ENCODE data around the gene NTF4.

DNA sequence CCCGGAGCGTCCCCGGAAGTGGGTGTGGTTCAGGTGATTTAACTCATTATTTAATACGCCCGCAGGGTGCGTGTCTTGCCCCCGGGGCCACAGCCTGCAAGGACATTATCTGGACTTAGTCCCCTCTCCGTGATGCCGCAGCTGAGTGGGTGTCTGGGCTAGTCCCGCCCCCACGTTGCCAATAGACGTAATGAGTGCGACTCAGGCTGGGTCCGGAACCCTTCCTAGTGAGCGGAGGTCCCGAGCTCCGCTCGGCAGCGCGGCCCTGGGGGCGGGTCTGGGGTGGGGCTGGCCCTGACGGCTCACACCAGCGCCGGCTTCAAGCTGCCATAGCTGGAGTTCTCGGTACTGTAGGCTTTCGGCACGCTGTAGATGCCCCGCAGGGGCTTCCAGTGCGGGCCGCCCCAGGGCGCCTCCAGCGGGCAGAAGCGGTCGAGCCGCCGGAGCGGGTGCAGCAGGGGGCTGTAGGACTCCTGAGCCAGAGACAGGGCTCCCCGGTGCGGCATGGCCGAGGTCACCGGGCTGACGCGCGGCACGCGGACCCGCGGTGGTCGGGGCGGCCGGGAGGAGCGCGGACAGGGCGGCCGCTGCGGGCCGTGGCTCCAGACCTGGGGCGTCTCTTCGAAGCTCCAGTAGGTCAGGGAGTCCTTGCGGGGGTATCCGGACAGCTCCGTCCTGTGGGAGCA is 46.8 kb downstream of the NTF4 start:
- TF ChIP-seq POLR2A (IDR thresholded peaks at IDR 0.05; ENCODE audit: low read depth, low read length): no peak
- no peak for TF ChIP-seq POLR2AphosphoS5 (IDR thresholded peaks at IDR 0.05; ENCODE audit: low read depth, low read length)

All from GM12891 (cell line).